Osteoblast (primary cell): ENCODE results near the gene SIAH1. TPM values are rescaled to one million over a fixed set of nuclear protein-coding genes. Genes with fewer than 3 reads are reported as not detected.
"Not testable (repeated sequence)": the region's sequence is repeated elsewhere in the genome, so short reads cannot be mapped to it uniquely, and the experiment has no call there.

Experiments used
- DNase-seq: peaks from one replicate; pipeline ENCODE4 v3.0.0; 2011; ENCODE audit warnings: low spot score, mixed read lengths; ENCODE audit not compliant: insufficient read length; ENCODE audit errors: missing footprints
- H2AFZ ChIP-seq: 2 replicates; pipeline ENCODE4 v1.6.0; 2011; ENCODE audit warnings: mild to moderate bottlenecking, low read length
- H3K27ac ChIP-seq: 2 replicates; pipeline ENCODE4 v1.5.1; 2011; ENCODE audit warnings: mild to moderate bottlenecking, low read depth, low read length, moderate library complexity
- H3K27me3 ChIP-seq: 2 replicates; pipeline ENCODE4 v1.6.0; 2012; ENCODE audit warnings: mild to moderate bottlenecking, control low read depth, inconsistent platforms, low read length, moderate library complexity; ENCODE audit not compliant: insufficient read depth
- H3K36me3 ChIP-seq: 2 replicates; pipeline ENCODE4 v1.5.1; 2011; ENCODE audit warnings: mild to moderate bottlenecking, low read length, control low read depth, moderate library complexity; ENCODE audit not compliant: insufficient read depth
- H3K4me1 ChIP-seq: 2 replicates; pipeline ENCODE4 v1.5.1; 2011; ENCODE audit warnings: mild to moderate bottlenecking, low read length, control low read depth, moderate library complexity; ENCODE audit not compliant: insufficient read depth
- H3K4me2 ChIP-seq: 2 replicates; pipeline ENCODE4 v1.6.0; 2011; ENCODE audit warnings: mild to moderate bottlenecking, low read length; ENCODE audit not compliant: insufficient read depth
- H3K4me3 ChIP-seq: fragments of 200-600 bp; sonication (generic); 3 replicates; pipeline ENCODE4 v1.5.1; 2012; ENCODE audit warnings: mild to moderate bottlenecking, low read length, inconsistent platforms; ENCODE audit not compliant: insufficient read depth
- H3K79me2 ChIP-seq: 2 replicates; pipeline ENCODE4 v1.6.0; 2012; ENCODE audit warnings: mild to moderate bottlenecking, low read length, control low read depth, inconsistent platforms; ENCODE audit not compliant: insufficient read depth
- H3K9me3 ChIP-seq: 2 replicates; pipeline ENCODE4 v1.5.1; 2011; ENCODE audit warnings: low read depth, low read length, control low read depth
- H4K20me1 ChIP-seq: 2 replicates; pipeline ENCODE4 v1.6.0; 2012; ENCODE audit warnings: mild to moderate bottlenecking, low read length, control low read depth; ENCODE audit not compliant: insufficient read depth
- total RNA-seq: library from RNA; depleted of rRNA; stranded (reverse); fragments of >200 nt; gene quantifications from 2 replicates; pipeline ENCODE4 v1.2.3, GENCODE V29; 2012
- TF ChIP-seq, protein P1 (sequence below): IDR thresholded peaks from 2 replicates; pipeline ENCODE4 v1.5.1; 2011; ENCODE audit warnings: mild to moderate bottlenecking, low read depth, low read length, moderate library complexity; ENCODE audit errors: extremely low read depth

SIAH1 gene
- total RNA-seq, 1 donor = 43.1 TPM

DNA sequence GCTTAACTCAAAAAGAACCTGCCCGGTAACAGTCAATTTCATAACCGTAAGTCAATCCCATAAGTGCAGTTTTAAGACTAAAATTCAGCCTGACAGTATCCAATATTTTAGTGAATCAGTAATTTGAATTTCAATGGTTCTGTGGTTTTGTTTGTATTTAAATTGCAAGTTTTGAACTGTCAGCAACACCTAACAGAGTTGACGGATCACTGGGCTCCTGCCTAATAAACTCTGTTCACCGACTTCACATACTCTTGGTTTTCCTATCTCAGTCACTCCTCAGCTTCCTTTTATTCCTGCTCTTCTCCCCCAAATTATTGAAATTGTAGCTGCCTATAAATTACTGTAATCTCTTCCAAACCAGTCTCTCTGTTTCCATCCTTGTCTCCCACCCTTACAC, 12.5 kb downstream of the SIAH1 start:
- no peaks in the 10 kb centered on the region for H3K27me3 ChIP-seq
- no peak overlapping the region for H2AFZ ChIP-seq
- H4K20me1 ChIP-seq = peaks cover 56% of the 10 kb centered on the region
- peaks cover 26% of the 10 kb centered on the region for H3K4me1 ChIP-seq
- H3K4me3 ChIP-seq = no peak overlapping the region
- no peak overlapping the region for H3K27ac ChIP-seq
- no peaks in the 10 kb centered on the region for H3K36me3 ChIP-seq
- H3K9me3 ChIP-seq = no peaks in the 10 kb centered on the region
- no peak overlapping the region for H3K4me2 ChIP-seq
- peaks cover 99% of the 10 kb centered on the region for H3K79me2 ChIP-seq
- TF ChIP-seq, protein P1, sequence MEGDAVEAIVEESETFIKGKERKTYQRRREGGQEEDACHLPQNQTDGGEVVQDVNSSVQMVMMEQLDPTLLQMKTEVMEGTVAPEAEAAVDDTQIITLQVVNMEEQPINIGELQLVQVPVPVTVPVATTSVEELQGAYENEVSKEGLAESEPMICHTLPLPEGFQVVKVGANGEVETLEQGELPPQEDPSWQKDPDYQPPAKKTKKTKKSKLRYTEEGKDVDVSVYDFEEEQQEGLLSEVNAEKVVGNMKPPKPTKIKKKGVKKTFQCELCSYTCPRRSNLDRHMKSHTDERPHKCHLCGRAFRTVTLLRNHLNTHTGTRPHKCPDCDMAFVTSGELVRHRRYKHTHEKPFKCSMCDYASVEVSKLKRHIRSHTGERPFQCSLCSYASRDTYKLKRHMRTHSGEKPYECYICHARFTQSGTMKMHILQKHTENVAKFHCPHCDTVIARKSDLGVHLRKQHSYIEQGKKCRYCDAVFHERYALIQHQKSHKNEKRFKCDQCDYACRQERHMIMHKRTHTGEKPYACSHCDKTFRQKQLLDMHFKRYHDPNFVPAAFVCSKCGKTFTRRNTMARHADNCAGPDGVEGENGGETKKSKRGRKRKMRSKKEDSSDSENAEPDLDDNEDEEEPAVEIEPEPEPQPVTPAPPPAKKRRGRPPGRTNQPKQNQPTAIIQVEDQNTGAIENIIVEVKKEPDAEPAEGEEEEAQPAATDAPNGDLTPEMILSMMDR = no peak
- DNase-seq = no peak

DNA sequence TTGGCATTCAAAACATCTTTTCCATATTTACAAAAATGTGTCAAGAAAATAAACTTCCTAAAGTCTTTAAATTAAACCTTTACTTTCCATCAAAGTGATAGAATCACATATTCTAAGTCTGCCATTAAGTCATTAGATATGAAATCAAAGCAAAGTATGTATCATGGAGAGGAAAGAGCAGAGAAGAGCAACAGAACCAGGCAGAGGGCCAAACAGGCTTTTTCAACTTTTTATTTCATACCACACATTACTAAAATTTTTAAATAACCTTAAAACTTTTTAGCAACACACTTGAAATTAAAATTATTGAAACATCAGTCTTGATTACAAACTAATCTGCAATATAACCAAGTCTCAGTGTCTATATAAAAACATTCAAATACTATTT, 13.8 kb downstream of the SIAH1 start:
- Histone ChIP-seq H3K27me3 (no peaks in the 10 kb centered on the region), H3K27ac (no peak overlapping the region), H3K9me3 (no peaks in the 10 kb centered on the region), H3K4me2 (no peak overlapping the region), H3K36me3 (no peaks in the 10 kb centered on the region), H3K4me1 (peaks cover 40% of the 10 kb centered on the region), H4K20me1 (peaks cover 66% of the 10 kb centered on the region), H3K4me3 (no peak overlapping the region), H3K79me2 (peaks cover 98% of the 10 kb centered on the region), H2AFZ (no peak overlapping the region)
- TF ChIP-seq, protein P1 = no peak
- DNase-seq = no peak

DNA sequence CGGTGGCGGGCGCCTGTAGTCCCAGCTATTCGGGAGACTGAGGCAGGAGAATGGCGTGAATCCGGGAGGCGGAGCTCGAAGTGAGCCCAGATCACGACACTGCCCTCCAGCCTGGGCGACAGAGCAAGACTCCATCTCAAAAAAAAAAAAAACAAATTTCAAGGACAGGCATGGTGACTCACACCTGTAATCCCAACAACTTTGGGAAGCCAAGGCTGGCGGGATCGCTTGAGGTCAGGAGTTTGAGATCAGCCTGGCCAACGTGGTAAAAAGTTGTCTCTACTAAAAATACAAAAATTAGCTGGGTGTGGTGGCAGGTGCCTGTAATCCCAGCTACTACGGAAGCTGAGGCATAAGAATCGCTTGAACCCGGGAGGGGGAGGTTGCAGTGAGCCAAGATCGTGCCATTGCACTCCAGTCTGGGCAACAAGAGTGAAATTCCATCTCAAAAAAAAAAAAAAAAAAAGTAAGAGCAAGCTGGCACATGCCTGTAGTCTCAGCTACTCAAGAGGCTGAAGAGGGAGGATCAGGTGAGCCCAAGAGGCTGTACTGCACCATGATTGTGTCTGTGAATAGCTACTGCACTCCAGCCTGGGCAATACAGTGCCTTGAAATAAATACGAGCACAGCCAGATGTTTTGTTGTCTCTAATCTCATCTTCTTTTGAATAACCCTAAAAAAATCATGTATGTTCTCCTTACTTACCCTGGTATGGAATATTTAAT, 14.4 kb downstream of the SIAH1 start:
- not testable (repeated sequence) for H3K4me2 ChIP-seq, H3K27ac ChIP-seq, H3K27me3 ChIP-seq, DNase-seq, H2AFZ ChIP-seq, H3K9me3 ChIP-seq, H3K36me3 ChIP-seq, H3K4me3 ChIP-seq
- Histone ChIP-seq H3K79me2 (peaks cover 93% of the 10 kb centered on the region), H4K20me1 (peaks cover 62% of the 10 kb centered on the region), H3K4me1 (peaks cover 42% of the 10 kb centered on the region)

DNA sequence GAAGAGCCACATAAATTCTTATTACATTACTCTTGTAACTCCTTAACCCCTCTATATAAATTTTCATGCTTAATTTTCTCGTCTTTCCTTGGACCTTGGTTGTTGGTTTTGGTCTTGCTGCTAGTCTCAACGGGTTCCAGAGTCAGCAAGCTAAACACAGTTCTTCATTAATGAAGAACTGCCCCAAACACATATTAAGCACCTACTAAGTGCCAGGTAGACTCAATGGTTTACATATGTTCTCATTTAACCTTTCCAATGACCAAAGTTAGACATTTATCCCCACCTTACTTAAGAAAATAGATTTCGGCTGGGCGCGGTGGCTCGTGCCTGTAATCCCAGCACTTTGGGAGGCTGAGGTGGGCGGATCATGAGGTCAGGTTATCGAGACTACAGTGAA, 15.0 kb downstream of the SIAH1 start:
- Histone ChIP-seq H3K4me1 (peaks cover 46% of the 10 kb centered on the region), H4K20me1 (peaks cover 60% of the 10 kb centered on the region)

More for the DNA sequence above, 15.0 kb downstream of the SIAH1 start:
- Histone ChIP-seq H3K27ac (no peak overlapping the region), H2AFZ (no peak overlapping the region), H3K4me2 (no peak overlapping the region), H3K27me3 (no peaks in the 10 kb centered on the region), H3K4me3 (no peak overlapping the region), H3K79me2 (peaks cover 92% of the 10 kb centered on the region), H3K36me3 (no peaks in the 10 kb centered on the region), H3K9me3 (no peaks in the 10 kb centered on the region)
- no peak for DNase-seq
- TF ChIP-seq, protein P1 = no peak
